Measurements from ENCODE around the gene RNF182. TPM values are rescaled to one million over a fixed set of nuclear protein-coding genes. Genes with fewer than 3 reads are reported as not detected.

Gene RNF182
- total RNA-seq, 1 experiment from 2014 or later: 3.7 TPM

GRCh38 chr6:14000901-14001300 lies 76.1 kb downstream of the RNF182 start:
- no peak for TF ChIP-seq CTCF (conservative IDR thresholded peaks at IDR 0.05)
- no peak overlapping the region for H2BK15ac ChIP-seq (ENCODE audit: low read depth, low read length)
- H3K36me3 Mint-ChIP-seq (ENCODE audit: insufficient read depth in 1 of 3, low read depth in 3 of 3): peaks cover 0 to 5% (median 2%) of the 10 kb centered on the region in 3 experiments; a peak in 2 of 7 replicates
- H4K8ac ChIP-seq (replicated peaks; ENCODE audit: insufficient read length, low read depth, low read length): no peak overlapping the region
- H2AFZ ChIP-seq (ENCODE audit: low read length): no peak overlapping the region
- H4K20me1 ChIP-seq (ENCODE audit: control insufficient read depth, insufficient read depth, insufficient read length): no peaks in the 10 kb centered on the region
- no CpG with 5 or more reads among the region's 3 CpGs for WGBS (ENCODE audit: extremely low coverage, insufficient read length, low lambda C conversion rate)
- H2BK120ac ChIP-seq (ENCODE audit: low read depth, low read length, poor library complexity, severe bottlenecking): no peak overlapping the region
- no peak overlapping the region for H3K4me2 ChIP-seq (ENCODE audit: insufficient read depth, insufficient read length, low read length)
- H3K56ac ChIP-seq (ENCODE audit: insufficient read length, low read depth, low read length): no peak overlapping the region
- H3K9me3 Mint-ChIP-seq: peaks cover 7 to 8% of the 10 kb centered on the region in 2 experiments; a peak in 3 of 5 replicates
- H3K23me2 ChIP-seq (ENCODE audit: insufficient read length, low read depth, low read length, poor library complexity, severe bottlenecking): no peaks in the 10 kb centered on the region
- H3K79me1 ChIP-seq (ENCODE audit: insufficient read depth, low read depth, low read length, poor library complexity, severe bottlenecking): no peaks in the 10 kb centered on the region
- H3K27me3 Mint-ChIP-seq (ENCODE audit: low read depth): 0 out of 2 replicates have a peak, but pooled peaks cover 1% of the 10 kb centered on the region
- no peaks in the 10 kb centered on the region for H3K9me3 ChIP-seq (ENCODE audit: control insufficient read depth, low read depth, low read length)
- H3K9ac ChIP-seq (ENCODE audit: extremely low read depth, insufficient read length, low read length): no peak overlapping the region
- no peak overlapping the region for H3K18ac ChIP-seq (ENCODE audit: insufficient read length, low read depth, low read length)
- H3T11ph ChIP-seq (ENCODE audit: low read length): no peak overlapping the region
- H3K79me2 ChIP-seq (ENCODE audit: insufficient read depth, low read length): no peaks in the 10 kb centered on the region
- H4K91ac ChIP-seq (ENCODE audit: insufficient read length, low read depth, low read length): no peak overlapping the region
- H2BK20ac ChIP-seq (ENCODE audit: low read depth, low read length, poor library complexity, severe bottlenecking): no peak overlapping the region
- H3K27ac Mint-ChIP-seq: peak overlapping the region in 1 of 3 experiments; percentile 65; a peak in 1 of 7 replicates
- no peak overlapping the region; a peak in 1 of 5 replicates for H3K4me3 Mint-ChIP-seq
- no peak overlapping the region for H4K5ac ChIP-seq (ENCODE audit: insufficient read length, low read depth, low read length)
- H3K27ac ChIP-seq (ENCODE audit: insufficient read length, low read depth, low read length): no peak overlapping the region
- H3K23ac ChIP-seq (ENCODE audit: insufficient read length, low read depth, low read length): no peak overlapping the region
- H3K27me3 ChIP-seq (ENCODE audit: insufficient read depth, low read length): no peaks in the 10 kb centered on the region
- H3K14ac ChIP-seq (ENCODE audit: insufficient read depth, low read length): no peak overlapping the region
- H3K4ac ChIP-seq (ENCODE audit: low read depth, low read length): no peak overlapping the region
- DNase-seq: no peak
- peaks cover 17% of the 10 kb centered on the region in 2 experiments for H3K4me1 Mint-ChIP-seq
- H2BK12ac ChIP-seq (ENCODE audit: insufficient read length, low read depth, low read length): no peak overlapping the region
- no peak overlapping the region for H2BK5ac ChIP-seq (ENCODE audit: insufficient read length, low read length)
- no peak overlapping the region for H2AK5ac ChIP-seq (ENCODE audit: insufficient read length, low read length)
- peaks cover 10% of the 10 kb centered on the region; the same call in 1 of the 2 replicates for H3K4me1 ChIP-seq (ENCODE audit: insufficient read depth, low read length)
